ENCODE measurements around the gene TOX2.

TOX2 gene

GRCh38 chr20:44113618-44114376, 199.1 kb downstream of the TOX2 start:
- DNase-seq, result no peak

DNA sequence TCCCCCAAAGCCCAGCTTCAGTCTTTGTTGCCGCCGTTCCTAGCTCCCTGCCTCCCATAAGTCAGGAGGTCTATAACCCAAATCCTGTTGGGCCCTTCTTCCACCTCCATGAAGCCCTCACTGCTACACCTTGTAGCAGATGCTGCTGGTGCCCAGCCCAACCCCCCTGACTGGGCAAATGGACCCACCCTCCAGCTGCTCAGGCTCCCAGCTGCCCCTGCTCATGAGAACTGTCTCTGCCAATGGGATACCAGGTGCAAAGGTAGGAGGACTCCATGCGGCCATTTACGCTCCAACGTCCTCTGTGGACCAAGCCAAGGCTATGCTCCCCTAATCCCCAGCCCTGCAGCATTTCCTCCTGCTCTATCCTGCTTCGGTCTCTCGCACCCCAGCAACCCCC, 200.5 kb downstream of the TOX2 start:
- DNase-seq, result no peak

DNA sequence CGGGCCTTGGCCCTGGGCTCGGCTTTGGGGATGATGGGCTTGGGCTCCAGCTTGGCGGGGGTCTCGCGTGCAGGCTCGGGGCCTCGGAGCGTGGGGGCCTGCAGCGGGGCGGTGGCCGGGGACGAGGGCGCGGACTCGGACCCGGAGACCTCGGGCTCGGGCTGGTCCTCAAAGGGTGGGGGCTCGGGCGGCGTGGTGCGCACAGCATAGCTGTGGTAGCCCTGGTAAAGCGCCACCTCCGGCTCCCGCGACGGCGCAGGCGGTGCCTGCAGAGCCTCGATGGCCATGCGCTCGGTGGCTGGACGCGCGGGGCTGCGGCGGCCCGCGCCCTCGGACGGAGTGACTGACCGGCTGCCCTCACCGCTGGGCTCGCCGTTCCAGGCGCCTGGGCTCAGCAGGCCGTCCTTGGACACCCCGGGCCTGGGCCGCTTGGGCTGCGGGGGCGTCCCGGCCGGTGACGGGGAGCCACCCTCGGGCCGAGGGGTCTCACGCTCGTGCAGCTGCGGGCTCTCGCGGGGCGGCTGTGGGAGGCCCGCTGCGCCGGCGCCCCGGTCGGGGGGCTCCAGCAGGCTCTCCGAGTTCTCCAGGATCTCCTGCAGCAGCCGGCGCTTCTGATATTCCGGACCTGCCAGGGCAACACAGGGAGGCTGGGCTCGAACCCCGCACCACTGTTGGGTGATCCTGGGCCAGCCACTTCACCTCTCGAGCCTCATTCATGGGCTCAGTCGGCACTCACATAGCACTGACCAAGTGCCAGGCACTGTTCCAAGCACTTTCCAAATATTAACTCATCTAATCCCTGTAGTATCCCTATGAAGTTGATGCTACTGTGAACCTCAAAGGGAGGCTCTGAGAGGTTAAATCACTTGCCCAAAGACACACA, 201.4 kb downstream of the TOX2 start:
- DNase-seq, result no peak

- no peak for DNase-seq
Measured at GRCh38 chr20:44117296-44118184, 202.9 kb downstream of the TOX2 start.

- DNase-seq, result no peak
Measured at GRCh38 chr20:44118185-44119033, 203.8 kb downstream of the TOX2 start.

Data from stimulated activated CD4-positive, alpha-beta T cell treated with anti-CD3 and anti-CD28 coated beads, Interleukin-4, amount 100 ng/mL, for 1 hour (primary cell).